ENCODE measurements around the gene CCDC57. TPM values are rescaled to one million over a fixed set of nuclear protein-coding genes. Genes with fewer than 3 reads are reported as not detected.
A peak's percentile ranks its signal among the peaks of the same experiment; 100 is the strongest.

Gene CCDC57
- total RNA-seq, 1 experiment from 2014 or later, result 69.9 TPM

DNA sequence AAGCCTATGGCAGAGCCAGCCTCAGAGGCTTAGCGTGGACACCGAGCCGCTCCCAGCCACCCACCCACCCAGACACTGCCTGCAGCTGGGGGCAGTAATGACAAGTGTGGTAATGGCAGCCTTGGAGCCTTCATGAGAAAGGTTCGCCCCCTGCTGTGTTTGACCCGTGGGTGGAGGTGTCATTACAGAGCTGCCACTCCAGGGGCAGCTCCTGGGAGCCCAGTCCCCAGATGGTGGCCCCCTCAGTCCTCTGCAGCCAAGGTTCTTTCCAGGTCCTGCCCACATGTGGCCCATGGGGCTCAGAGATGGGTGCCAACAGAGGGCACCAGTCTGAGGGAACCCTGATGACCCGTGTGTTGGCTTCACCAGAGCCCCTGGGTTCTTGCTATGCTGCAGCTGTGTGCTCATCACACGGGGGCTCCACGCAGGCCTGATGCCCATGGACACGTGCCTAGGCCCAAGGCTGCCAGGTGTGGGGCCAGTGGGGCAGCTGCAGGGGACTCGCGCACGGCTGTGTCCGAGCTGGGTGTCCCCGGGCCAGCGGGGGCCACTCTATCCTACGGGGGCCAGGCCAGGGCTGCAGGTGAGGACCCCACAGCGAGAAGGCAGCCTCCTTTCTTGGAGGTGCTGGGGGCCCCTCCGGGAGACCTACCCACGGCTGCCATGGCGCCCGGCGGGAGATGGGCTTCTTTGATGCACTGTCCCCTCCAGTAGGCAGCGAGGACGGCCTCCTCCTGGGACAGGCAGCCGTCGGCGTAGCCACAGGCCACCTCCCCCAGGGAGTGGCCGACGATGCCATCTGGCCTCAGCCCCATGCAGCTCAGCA lies 122.7 kb downstream of the CCDC57 start:
- DNase-seq, result no peak
- H3K9me3 Mint-ChIP-seq (ENCODE audit: low read depth, unreplicated experiment), result no peaks in the 10 kb centered on the region
- H3K27ac Mint-ChIP-seq (ENCODE audit: unreplicated experiment), result no peak overlapping the region
- intact Hi-C loops (cut with micrococcal nuclease; ENCODE audit: unreplicated experiment), result no loop called here
- no peak for TF ChIP-seq CTCF (IDR thresholded peaks at IDR 0.05; ENCODE audit: unreplicated experiment)
- no peak overlapping the region for H3K4me3 Mint-ChIP-seq (ENCODE audit: low read depth, unreplicated experiment)
- H3K36me3 Mint-ChIP-seq (ENCODE audit: insufficient read depth, unreplicated experiment), result peaks cover 66% of the 10 kb centered on the region
- CTCF ChIA-PET, result no interaction called here
- BruUV-seq (replicated peaks), result no TSS peak
- H3K4me1 Mint-ChIP-seq (ENCODE audit: low read depth, unreplicated experiment), result no peaks in the 10 kb centered on the region
- no peaks in the 10 kb centered on the region for H3K27me3 Mint-ChIP-seq (ENCODE audit: unreplicated experiment)

DNA sequence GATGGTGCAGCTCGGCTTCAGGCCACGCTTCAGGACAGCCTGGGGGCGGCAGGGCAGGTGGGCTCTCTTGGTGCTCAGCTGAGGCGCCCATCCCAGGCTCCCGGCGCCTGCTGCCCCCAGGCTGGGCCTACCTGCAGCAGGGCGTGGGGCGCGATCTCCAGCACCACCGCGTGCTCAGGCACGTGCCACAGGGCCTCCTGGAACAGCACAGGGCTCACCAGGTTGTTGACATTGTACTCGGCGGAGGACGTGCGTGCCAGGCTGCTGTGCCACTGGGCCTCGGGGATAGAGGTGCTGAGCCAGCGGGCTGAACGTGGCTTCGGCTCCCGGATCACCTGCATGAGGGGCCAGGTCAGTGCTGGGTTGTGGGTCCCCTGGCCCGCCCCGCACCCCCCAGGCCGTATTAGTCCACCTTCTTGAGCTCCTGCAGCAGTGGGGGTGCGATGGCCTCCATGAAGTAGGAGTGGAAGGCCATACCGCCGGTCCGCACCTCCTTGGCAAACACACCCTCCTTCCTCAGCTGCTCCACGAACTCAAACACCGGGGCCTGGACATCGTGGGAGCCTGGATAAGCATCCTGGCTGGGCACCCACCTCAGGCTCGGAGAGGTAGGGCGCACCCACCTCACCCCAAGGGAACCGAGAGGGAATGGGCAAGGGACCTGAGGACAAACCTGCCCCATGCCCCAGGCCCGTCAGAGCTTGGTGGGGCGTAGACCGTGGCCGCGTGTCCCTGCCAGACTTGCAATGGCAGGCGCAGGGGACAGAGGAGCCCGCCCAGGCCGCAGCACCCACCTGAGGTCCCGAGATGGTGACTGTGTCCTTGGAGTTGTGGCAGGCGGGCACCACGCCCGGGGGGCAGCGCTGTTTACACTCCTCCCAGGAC lies 123.6 kb downstream of the CCDC57 start:
- intact Hi-C loops (cut with micrococcal nuclease; ENCODE audit: unreplicated experiment), result no loop called here
- Mint-ChIP-seq H3K9me3 (ENCODE audit: low read depth, unreplicated experiment) (no peaks in the 10 kb centered on the region), H3K4me1 (ENCODE audit: low read depth, unreplicated experiment) (no peaks in the 10 kb centered on the region), H3K4me3 (ENCODE audit: low read depth, unreplicated experiment) (no peak overlapping the region), H3K27ac (ENCODE audit: unreplicated experiment) (no peak overlapping the region), H3K27me3 (ENCODE audit: unreplicated experiment) (no peaks in the 10 kb centered on the region), H3K36me3 (ENCODE audit: insufficient read depth, unreplicated experiment) (peaks cover 75% of the 10 kb centered on the region)
- no peak for TF ChIP-seq CTCF (IDR thresholded peaks at IDR 0.05; ENCODE audit: unreplicated experiment)
- no TSS peak for BruUV-seq (replicated peaks)
- no peak for DNase-seq
- CTCF ChIA-PET, result interaction anchor here (0.6 kb wide), 1 partner anchor 66 kb away, joined by 4 read pairs; the partner anchor contains the start of genes CENPX and LRRC45

GRCh38 chr17:82087961-82088837 lies 124.4 kb downstream of the CCDC57 start:
- no peak for TF ChIP-seq CTCF (IDR thresholded peaks at IDR 0.05; ENCODE audit: unreplicated experiment)
- DNase-seq, result no peak
- Mint-ChIP-seq H3K36me3 (ENCODE audit: insufficient read depth, unreplicated experiment) (peaks cover 78% of the 10 kb centered on the region), H3K27ac (ENCODE audit: unreplicated experiment) (no peak overlapping the region), H3K4me3 (ENCODE audit: low read depth, unreplicated experiment) (no peak overlapping the region), H3K9me3 (ENCODE audit: low read depth, unreplicated experiment) (no peaks in the 10 kb centered on the region), H3K4me1 (ENCODE audit: low read depth, unreplicated experiment) (no peaks in the 10 kb centered on the region), H3K27me3 (ENCODE audit: unreplicated experiment) (no peaks in the 10 kb centered on the region)
- CTCF ChIA-PET, result interaction anchor here (0.6 kb wide), 1 partner anchor 65 kb away, joined by 4 read pairs; the partner anchor contains the start of genes CENPX and LRRC45
- intact Hi-C loops (cut with micrococcal nuclease; ENCODE audit: unreplicated experiment), result no loop called here
- BruUV-seq (replicated peaks), result TSS peak; percentile 16

All from Calu3 (cell line).